IPS-NIHi11 (cell line): ENCODE data around the gene SHC4.

Experiments used
- DNase-seq: peaks from one replicate; pipeline ENCODE4 v3.0.0; 2012; ENCODE audit warnings: mixed read lengths, low spot score

SHC4 gene

DNA sequence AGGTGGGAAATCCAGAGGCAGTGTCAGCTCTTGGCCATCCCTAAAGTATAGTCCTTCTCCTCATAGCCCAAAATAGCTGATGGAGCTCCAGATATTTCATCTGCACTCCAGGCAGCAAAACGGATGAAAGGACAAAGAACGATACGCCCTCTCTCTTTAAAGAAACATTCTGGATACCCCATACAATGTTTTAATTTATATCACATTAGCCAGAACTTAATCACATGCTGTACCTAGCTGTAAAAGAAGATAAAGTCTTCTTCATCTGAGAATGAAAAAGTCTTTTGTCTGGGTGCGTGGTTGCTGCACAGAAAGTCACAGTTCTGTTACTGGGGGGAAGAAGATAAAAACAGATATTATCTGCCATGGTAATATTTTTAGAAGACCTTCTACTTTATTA is 4.3 kb upstream of the SHC4 start:
- no peak for DNase-seq

DNA sequence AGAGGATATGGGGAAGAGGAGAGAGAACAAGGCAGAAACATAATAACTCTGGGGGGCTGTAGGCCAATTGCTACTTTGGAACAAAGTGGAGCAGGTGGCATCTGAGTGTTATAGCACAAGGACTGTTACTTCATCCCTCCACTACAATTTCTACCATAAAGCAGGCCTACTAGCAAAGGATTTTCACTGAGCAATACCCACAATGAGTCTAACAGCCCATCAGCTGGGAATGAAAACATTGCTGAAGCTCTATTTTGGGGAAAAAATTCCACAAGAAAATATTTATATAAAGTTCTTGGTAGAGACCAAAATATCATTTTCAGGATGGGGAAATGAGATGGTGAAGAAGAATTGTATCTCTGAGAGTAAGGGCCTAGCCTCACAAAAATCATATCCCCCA is 3.6 kb upstream of the SHC4 start:
- DNase-seq: no peak

DNA sequence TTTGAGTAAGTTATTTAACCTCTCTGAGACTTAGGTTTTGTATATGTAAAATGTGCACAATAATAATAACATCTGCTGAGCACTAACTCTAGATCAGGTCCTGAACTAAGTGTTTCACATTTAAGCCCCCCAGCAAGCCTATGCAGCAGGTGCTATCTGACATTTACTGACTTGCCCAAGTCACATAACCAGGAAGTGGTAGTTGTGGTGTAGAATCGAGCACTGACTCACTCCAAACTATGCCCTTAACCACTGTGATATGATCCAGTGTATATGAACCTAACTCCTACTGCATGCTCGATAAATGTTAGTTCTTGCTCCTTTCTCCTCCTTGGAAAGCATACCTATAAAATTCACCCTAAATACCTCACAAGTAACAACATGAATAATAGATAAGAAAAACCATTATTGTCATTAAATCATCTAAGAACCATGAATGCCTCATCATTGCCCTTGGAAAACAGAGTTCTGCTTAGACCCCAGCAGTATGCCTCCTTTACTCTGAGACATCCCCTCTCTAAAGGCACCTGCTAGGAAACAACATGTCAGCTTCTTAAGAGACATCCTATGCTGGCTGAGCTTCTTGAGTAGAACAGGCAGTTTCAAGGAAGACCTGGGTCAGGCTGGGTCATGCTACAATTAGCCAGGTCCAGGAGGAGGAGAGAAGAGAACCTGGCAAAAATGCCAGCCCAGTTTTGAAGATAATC is 3.0 kb upstream of the SHC4 start:
- DNase-seq: no peak

- no peak for DNase-seq
Observed at GRCh38 chr15:48965972-48966371, 2.3 kb upstream of the SHC4 start.

DNA sequence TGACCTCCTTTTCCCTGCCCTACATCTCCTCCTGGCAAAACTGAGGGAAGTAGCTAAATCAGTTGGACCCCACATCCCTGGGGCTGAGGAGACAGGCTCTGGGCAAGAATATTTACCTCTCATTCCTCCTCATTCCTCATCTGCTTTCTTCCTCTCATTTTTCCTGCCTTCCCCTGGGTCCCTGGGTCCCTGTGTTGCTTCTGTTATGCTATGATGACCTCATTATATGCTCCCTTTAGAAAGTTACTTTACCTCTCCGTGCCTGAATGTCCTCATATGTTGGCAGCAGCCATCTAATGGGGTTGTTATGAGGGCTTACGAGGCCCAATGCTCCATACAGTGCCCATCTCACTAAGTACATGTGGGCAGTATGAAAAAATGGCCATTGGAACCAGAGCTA is 1.2 kb upstream of the SHC4 start:
- no peak for DNase-seq

DNA sequence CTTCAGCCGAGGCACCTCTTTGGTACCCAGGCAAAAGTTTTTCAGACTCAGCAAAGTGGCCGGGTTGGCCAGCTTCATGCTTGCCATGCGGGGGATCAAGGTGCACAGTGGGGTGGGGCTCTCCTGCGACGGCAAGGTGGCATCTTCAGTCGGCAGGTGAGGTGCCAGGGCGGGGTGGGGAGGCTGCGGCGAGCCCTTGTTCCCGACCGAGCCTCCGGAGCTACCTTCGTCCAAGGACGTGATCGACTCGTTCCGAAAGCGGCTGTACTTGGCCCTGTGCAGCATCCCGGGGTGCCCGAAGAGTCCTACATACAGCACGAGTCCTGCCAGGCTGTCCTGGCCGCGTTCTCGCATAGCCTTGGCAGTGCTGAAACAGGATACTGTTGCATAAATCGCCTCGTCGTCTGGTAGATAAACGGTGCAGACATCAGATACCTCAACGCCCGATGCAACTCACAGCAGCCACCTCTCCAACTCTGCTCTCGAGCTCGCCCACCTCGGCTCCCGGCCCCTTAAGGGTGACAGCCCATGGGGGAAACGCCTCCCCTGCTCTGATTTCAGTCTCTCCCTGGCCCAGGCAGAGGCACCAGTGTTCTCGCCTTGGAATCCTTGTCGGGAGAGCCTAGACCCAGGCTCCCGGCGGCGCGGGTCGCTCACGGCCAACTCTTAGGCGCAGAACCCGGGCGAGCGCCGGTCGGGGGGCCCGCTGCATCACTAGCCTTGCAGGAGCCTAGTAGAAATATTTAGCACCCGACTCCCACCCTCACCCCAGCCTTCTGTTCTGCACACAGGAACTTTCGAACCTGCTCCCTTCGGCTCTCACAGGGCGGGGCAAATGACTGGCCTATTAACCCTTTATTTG is 826 bp downstream of the SHC4 start:
- DNase-seq: peak; percentile 41

GRCh38 chr15:48955967-48956366 is 7.8 kb downstream of the SHC4 start:
- DNase-seq: no peak

- DNase-seq: no peak
Observed at GRCh38 chr15:48955370-48955769, 8.3 kb downstream of the SHC4 start.

DNA sequence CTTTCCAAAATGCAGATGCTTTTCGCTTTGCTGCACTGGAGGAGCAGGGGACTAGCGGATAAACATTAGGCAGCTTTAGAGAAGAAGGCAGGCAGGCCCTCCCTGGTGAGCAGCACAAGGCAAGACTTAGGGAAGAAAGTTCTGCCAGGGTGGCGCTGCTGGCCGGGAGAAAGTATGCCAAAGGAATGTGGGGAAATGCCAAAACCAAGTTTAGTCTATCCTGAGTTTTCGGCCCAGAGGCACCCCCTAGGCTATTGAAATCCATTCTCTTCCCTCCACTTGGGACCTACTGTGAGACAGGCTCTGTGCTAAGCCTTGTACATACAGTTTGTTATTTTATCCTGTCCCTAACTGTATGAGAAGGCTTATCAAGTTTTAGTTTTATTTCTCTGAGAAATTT is 9.2 kb downstream of the SHC4 start:
- peak; percentile 29 for DNase-seq

GRCh38 chr15:48946840-48947187 is 16.9 kb downstream of the SHC4 start:
- DNase-seq: no peak

GRCh38 chr15:48946074-48946839 is 17.5 kb downstream of the SHC4 start:
- no peak for DNase-seq

DNA sequence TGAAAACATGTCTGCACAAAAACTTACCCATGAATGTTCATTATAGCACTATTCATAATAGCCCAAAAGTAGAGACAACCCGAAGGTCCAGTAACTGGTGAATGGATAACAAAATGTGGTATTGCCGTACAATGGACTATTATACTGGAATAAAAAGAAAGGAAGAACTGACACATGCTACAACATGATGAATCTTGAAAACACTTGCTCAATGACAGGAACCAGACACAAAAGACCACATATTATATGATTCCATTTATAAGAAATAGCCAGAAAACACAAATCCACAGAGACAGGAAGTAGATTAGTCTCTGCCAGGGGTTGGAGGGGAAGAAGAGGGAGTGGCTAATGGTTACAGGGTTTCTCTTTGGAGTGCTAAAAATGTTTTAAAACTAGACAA is 18.3 kb downstream of the SHC4 start:
- no peak for DNase-seq

- no peak for DNase-seq
Observed at GRCh38 chr15:48941904-48942303, 21.8 kb downstream of the SHC4 start.

GRCh38 chr15:48940508-48940907 is 23.2 kb downstream of the SHC4 start:
- DNase-seq: no peak

DNA sequence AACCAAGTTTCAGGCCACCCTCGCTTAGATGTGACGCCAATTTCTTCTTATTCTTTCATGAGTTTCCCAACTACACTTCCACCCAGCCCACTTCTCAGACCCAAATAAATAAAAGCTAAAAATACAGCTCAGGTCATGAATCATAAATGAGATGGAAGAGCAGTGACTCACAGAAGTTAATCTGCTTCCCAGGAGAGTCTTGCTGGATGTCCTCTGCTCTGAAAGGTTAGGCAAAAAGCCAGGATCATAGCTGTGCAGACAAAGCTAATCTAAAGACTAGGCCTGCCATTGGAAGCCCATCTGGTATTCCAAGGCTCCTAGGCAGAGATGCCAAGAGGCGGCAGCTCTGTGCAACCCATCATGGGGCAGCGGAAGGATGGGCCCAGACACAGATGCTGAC is 24.1 kb downstream of the SHC4 start:
- no peak for DNase-seq

GRCh38 chr15:48937886-48938285 is 25.8 kb downstream of the SHC4 start:
- no peak for DNase-seq

DNA sequence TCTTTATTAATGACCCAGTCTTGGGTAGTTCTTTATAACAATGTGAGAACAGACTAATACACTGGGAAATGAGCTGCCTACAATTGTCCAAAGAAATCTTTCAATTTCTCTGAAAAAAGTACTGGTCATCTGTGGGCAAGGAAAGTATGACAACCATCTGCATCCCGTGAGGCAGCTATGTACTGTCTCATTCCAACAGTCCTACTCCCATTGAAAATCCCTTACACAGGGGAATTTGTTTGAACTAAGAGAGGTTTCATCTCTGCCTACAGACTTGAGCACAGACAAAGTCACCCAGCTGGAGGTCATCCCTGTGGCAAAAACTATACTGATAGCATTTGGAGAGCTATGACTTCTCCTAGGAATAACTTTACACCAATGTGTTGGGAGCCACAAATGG is 27.1 kb downstream of the SHC4 start:
- no peak for DNase-seq

GRCh38 chr15:48935236-48935635 is 28.5 kb downstream of the SHC4 start:
- DNase-seq: no peak

DNA sequence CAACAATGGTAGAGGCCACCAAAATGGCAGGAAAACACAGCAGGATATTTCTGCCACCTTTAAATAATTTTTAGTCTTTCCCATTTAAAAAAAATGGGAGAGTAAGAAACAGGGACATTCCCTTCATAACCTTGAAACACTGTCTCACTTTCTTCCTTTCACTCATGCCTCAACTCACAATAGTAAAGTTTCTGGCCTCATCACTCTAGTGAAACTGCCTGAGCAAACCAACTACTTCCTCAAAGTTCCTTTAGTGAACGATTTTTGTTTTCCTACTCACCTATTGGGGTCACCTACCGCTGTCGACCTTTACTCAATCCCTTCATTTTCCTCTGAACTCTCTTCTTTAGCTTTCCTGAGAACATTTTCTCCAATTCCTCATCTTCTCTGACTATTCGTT is 33.0 kb downstream of the SHC4 start:
- no peak for DNase-seq

DNA sequence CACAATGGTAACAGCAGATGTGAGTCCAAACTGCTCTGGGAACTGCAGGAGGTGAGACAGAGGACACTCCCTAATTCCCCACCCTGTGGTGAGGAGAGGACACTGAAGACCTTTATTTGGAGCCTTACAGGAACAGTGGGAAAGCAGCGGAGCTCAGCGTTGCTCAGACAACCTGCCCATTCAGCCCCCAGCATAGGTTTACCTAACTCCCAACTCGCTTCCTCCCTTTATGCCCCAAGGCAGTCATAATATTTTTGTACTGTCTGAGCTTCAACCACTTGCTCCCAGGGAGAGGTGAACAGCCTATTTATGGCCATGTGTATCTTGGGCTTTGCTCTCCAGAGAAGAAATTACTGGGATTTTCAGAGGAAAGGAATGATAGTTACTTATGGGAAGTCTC is 34.1 kb downstream of the SHC4 start:
- DNase-seq: no peak

- DNase-seq: no peak
Observed at GRCh38 chr15:48928877-48929538, 34.7 kb downstream of the SHC4 start.

DNA sequence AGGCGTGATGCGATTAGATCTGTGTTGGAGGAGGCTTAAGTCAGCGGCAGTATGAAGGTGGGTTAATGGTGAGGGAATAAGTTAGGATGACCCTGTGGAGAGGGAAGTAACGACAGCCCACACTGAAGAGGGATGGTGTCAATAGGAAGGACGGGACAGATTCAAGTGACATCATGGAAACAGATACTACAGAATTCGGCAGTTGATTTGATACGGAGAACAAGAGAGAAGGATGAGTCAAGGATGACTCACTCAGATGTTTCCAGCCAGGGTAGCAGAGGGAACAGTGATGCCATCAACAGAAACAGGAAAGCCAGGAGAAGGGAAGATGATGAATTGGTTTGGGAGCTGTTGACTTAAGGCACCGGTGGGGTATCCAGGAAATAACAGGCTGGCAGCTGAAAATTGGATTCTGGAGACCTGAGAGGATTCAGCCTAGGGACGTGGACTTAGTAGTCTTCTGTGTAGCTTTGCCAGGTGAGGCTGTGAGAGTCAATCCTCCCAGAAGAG is 38.0 kb downstream of the SHC4 start:
- no peak for DNase-seq
